ENCODE results near the gene TMEM163.

DNA sequence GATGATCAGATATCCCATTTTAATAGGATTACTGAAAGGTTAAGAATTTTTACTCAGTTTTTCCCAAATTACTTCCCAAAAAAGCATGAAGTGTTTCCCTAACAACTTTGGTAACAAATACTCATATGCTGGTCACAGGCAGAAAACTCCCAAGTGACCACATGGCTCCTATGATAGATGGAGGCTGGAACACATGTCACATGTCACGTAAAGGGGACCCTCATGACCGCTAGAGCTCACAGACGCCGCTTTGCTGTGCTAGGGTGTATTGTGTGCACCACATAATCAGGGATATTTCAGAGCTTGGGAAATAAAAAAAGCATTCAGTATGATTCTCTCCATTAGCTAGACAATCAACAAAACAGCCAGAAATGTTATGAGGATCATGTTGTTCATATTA, 228.2 kb downstream of the TMEM163 start:
- TF ChIP-seq EZH2 (IDR thresholded peaks at IDR 0.05; ENCODE audit: borderline replicate concordance, low read length) = no peak
- TF ChIP-seq, protein P1, sequence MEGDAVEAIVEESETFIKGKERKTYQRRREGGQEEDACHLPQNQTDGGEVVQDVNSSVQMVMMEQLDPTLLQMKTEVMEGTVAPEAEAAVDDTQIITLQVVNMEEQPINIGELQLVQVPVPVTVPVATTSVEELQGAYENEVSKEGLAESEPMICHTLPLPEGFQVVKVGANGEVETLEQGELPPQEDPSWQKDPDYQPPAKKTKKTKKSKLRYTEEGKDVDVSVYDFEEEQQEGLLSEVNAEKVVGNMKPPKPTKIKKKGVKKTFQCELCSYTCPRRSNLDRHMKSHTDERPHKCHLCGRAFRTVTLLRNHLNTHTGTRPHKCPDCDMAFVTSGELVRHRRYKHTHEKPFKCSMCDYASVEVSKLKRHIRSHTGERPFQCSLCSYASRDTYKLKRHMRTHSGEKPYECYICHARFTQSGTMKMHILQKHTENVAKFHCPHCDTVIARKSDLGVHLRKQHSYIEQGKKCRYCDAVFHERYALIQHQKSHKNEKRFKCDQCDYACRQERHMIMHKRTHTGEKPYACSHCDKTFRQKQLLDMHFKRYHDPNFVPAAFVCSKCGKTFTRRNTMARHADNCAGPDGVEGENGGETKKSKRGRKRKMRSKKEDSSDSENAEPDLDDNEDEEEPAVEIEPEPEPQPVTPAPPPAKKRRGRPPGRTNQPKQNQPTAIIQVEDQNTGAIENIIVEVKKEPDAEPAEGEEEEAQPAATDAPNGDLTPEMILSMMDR (IDR thresholded peaks at IDR 0.05; ENCODE audit: low read length) = no peak

Data from OCI-LY1 (cell line).